ENCODE measurements around the gene VWA5B1. TPM values are rescaled to one million over a fixed set of nuclear protein-coding genes. Genes with fewer than 3 reads are reported as not detected.

Gene VWA5B1
- total RNA-seq, 3 donors from 2014 or later: 0.29 TPM; not detected in 2

- intact Hi-C loops (cut with DNase I; ENCODE audit: low total_unique reads): no loop called here
- Histone ChIP-seq H3K9me3 (no peaks in the 10 kb centered on the region), H3K27ac (no peak overlapping the region)
These were observed 54.1 kb downstream of the VWA5B1 start for GRCh38 chr1:20344738-20345137.

GRCh38 chr1:20345419-20345818, 54.7 kb downstream of the VWA5B1 start:
- no peak for DNase-seq (ENCODE audit: low spot score in 2 of 2)
- H3K9me3 ChIP-seq: no peaks in the 10 kb centered on the region
- intact Hi-C loops (cut with DNase I; ENCODE audit: low total_unique reads): no loop called here
- no peak overlapping the region for H3K27ac ChIP-seq
- H3K27me3 ChIP-seq: no peaks in the 10 kb centered on the region
- no peak overlapping the region for H3K4me3 ChIP-seq
- TF ChIP-seq POLR2AphosphoS5 (IDR thresholded peaks at IDR 0.05) (no peak), POLR2A (IDR thresholded peaks at IDR 0.05) (no peak), CTCF (IDR thresholded peaks at IDR 0.05) (no peak)
- H3K4me1 ChIP-seq: no peaks in the 10 kb centered on the region
- no peaks in the 10 kb centered on the region for H3K36me3 ChIP-seq

More at GRCh38 chr1:20344738-20345137, 54.1 kb downstream of the VWA5B1 start:
- H3K36me3 ChIP-seq: no peaks in the 10 kb centered on the region
- no peak for DNase-seq (ENCODE audit: low spot score in 2 of 2)
- no peaks in the 10 kb centered on the region for H3K4me1 ChIP-seq
- H3K4me3 ChIP-seq: no peak overlapping the region
- no peak for TF ChIP-seq POLR2A (IDR thresholded peaks at IDR 0.05)
- no peak for TF ChIP-seq CTCF (IDR thresholded peaks at IDR 0.05)
- TF ChIP-seq POLR2AphosphoS5 (IDR thresholded peaks at IDR 0.05): no peak
- no peaks in the 10 kb centered on the region for H3K27me3 ChIP-seq

GRCh38 chr1:20346433-20346832, 55.8 kb downstream of the VWA5B1 start:
- Histone ChIP-seq H3K9me3 (no peaks in the 10 kb centered on the region), H3K4me3 (no peak overlapping the region), H3K36me3 (no peaks in the 10 kb centered on the region), H3K27ac (no peak overlapping the region), H3K27me3 (no peaks in the 10 kb centered on the region), H3K4me1 (no peaks in the 10 kb centered on the region)
- TF ChIP-seq POLR2AphosphoS5 (IDR thresholded peaks at IDR 0.05) (no peak), POLR2A (IDR thresholded peaks at IDR 0.05) (no peak), CTCF (IDR thresholded peaks at IDR 0.05) (no peak)
- intact Hi-C loops (cut with DNase I; ENCODE audit: low total_unique reads): no loop called here
- DNase-seq (ENCODE audit: low spot score in 2 of 2): no peak

- Histone ChIP-seq H3K27me3 (no peaks in the 10 kb centered on the region), H3K36me3 (no peaks in the 10 kb centered on the region), H3K4me3 (no peak overlapping the region), H3K27ac (no peak overlapping the region), H3K4me1 (no peaks in the 10 kb centered on the region), H3K9me3 (no peaks in the 10 kb centered on the region)
- intact Hi-C loops (cut with DNase I; ENCODE audit: low total_unique reads): no loop called here
- TF ChIP-seq POLR2A (IDR thresholded peaks at IDR 0.05): no peak
- TF ChIP-seq CTCF (IDR thresholded peaks at IDR 0.05): no peak
- no peak for TF ChIP-seq POLR2AphosphoS5 (IDR thresholded peaks at IDR 0.05)
- DNase-seq (ENCODE audit: low spot score in 2 of 2): no peak
These were observed 57.0 kb downstream of the VWA5B1 start for GRCh38 chr1:20347699-20348098.

GRCh38 chr1:20348326-20348915, 57.7 kb downstream of the VWA5B1 start:
- no peaks in the 10 kb centered on the region for H3K36me3 ChIP-seq
- no peaks in the 10 kb centered on the region for H3K27me3 ChIP-seq
- H3K4me1 ChIP-seq: no peaks in the 10 kb centered on the region
- H3K27ac ChIP-seq: no peak overlapping the region
- DNase-seq (ENCODE audit: low spot score in 2 of 2): no peak
- H3K4me3 ChIP-seq: no peak overlapping the region
- TF ChIP-seq POLR2AphosphoS5 (IDR thresholded peaks at IDR 0.05): no peak
- no peak for TF ChIP-seq POLR2A (IDR thresholded peaks at IDR 0.05)
- TF ChIP-seq CTCF (IDR thresholded peaks at IDR 0.05): no peak
- no peaks in the 10 kb centered on the region for H3K9me3 ChIP-seq
- intact Hi-C loops (cut with DNase I; ENCODE audit: low total_unique reads): no loop called here

All from breast epithelium (tissue), 4 donors.